OCI-LY7 (cell line): ENCODE data around the gene ABCA10. TPM values are rescaled to one million over a fixed set of nuclear protein-coding genes. Genes with fewer than 3 reads are reported as not detected.

Experiments
- BruUV-seq: library from RNA; stranded (reverse); fragments of 400-500 nt; replicated peaks from 2 replicates; lab custom pipeline; 2021; lab: Mats Ljungman, UMichigan
- CTCF ChIA-PET: fragments of 300-600 bp; sonication (Branson Sonifier 250); formaldehyde crosslinking; loops from one replicate; lab custom pipeline; 2022; ENCODE audit warnings: antibody characterized with exemption; ENCODE audit not compliant: unreplicated experiment; lab: Charles Lee
- POLR2A ChIA-PET: fragments of 300-600 bp; sonication (Branson Sonifier 250); formaldehyde crosslinking; loops from one replicate; lab custom pipeline; 2022; ENCODE audit warnings: antibody characterized with exemption; lab: Charles Lee
- DNase-seq: peaks from one replicate; pipeline ENCODE4 v3.0.0-alpha.2; 2015; ENCODE audit warnings: low spot score
- H2AFZ ChIP-seq: fragments of 200-600 bp; sonication (generic), shearing (Covaris generic); 2 replicates; pipeline ENCODE4 v1.6.1; 2014; ENCODE audit warnings: mild to moderate bottlenecking, antibody characterized with exemption, low read length, moderate library complexity
- H3K27ac ChIP-seq: fragments of 200-600 bp; sonication (generic); 2 replicates; pipeline ENCODE4 v1.5.1; 2014; ENCODE audit warnings: mixed run types, low read depth, mild to moderate bottlenecking, moderate library complexity, low read length, inconsistent platforms; ENCODE audit not compliant: poor library complexity, severe bottlenecking
- H3K36me3 ChIP-seq: fragments of 200-600 bp; sonication (generic); 2 replicates; pipeline ENCODE4 v1.6.1; 2014; ENCODE audit warnings: mild to moderate bottlenecking, antibody characterized with exemption, low read length, moderate library complexity, mixed read lengths; ENCODE audit not compliant: insufficient read depth
- H3K4me1 ChIP-seq: fragments of 200-600 bp; sonication (generic); 2 replicates; pipeline ENCODE4 v1.5.1; 2014; ENCODE audit warnings: mild to moderate bottlenecking, low read length; ENCODE audit not compliant: insufficient read depth, poor library complexity, severe bottlenecking
- H3K4me2 ChIP-seq: fragments of 200-600 bp; sonication (generic); 2 replicates; pipeline ENCODE4 v1.6.1; 2014; ENCODE audit warnings: mild to moderate bottlenecking, low read length
- H3K4me3 ChIP-seq: fragments of 200-600 bp; sonication (generic); 2 replicates; pipeline ENCODE4 v1.5.1; 2014; ENCODE audit warnings: mild to moderate bottlenecking, low read depth, low read length; ENCODE audit not compliant: poor library complexity, severe bottlenecking
- H3K79me2 ChIP-seq: fragments of 200-600 bp; sonication (generic); 2 replicates; pipeline ENCODE4 v1.6.1; 2016; ENCODE audit warnings: low read depth, mild to moderate bottlenecking, low read length, moderate library complexity, mixed read lengths; ENCODE audit not compliant: insufficient read depth
- H3K9me2 ChIP-seq: fragments of 200-600 bp; sonication (generic); 2 replicates; pipeline ENCODE4 v1.6.1; 2016; ENCODE audit warnings: mild to moderate bottlenecking, low read length, mixed read lengths; ENCODE audit not compliant: insufficient read depth
- H3K9me3 ChIP-seq: fragments of 200-600 bp; sonication (generic); 2 replicates; pipeline ENCODE4 v1.6.1; 2014; ENCODE audit warnings: mild to moderate bottlenecking, mixed run types, low read length, mixed read lengths
- H4K20me1 ChIP-seq: fragments of 200-600 bp; sonication (generic); 2 replicates; pipeline ENCODE4 v1.6.1; 2014; ENCODE audit warnings: mild to moderate bottlenecking, antibody characterized with exemption, low read length, moderate library complexity, mixed read lengths; ENCODE audit not compliant: insufficient read depth
- EZH2phosphoT487 ChIP-seq: fragments of 200-600 bp; sonication (generic); IDR thresholded peaks from 2 replicates; pipeline ENCODE4 v1.6.1; 2018; ENCODE audit warnings: low read depth, borderline replicate concordance, mild to moderate bottlenecking, mixed run types, antibody characterized with exemption, low read length, moderate library complexity, mixed read lengths
- intact Hi-C: fragments of 100-400 bp; cut with micrococcal nuclease; formaldehyde crosslinking; loops from one replicate; pipeline ENCODE4 v1.10.0; 2022; ENCODE audit not compliant: unreplicated experiment
- total RNA-seq, 2 experiments: library from RNA; depleted of rRNA in 1 of 2; stranded (reverse); fragments of >200 nt in 1 of 2; shearing (Covaris generic) in 1 of 2; gene quantifications; 2 replicates each; pipeline ENCODE4 v1.2.3, GENCODE V29; 2014 to 2022
- TF ChIP-seq, protein P1 (sequence below): fragments of 200-600 bp; sonication (generic); conservative IDR thresholded peaks from 2 replicates; pipeline ENCODE4 v1.5.1; 2014; ENCODE audit warnings: mild to moderate bottlenecking, antibody characterized with exemption, low read length, moderate library complexity, mixed read lengths

ABCA10 gene
- total RNA-seq, 2 experiments from 2014 or later: 0.13 TPM; not detected in 1

DNA sequence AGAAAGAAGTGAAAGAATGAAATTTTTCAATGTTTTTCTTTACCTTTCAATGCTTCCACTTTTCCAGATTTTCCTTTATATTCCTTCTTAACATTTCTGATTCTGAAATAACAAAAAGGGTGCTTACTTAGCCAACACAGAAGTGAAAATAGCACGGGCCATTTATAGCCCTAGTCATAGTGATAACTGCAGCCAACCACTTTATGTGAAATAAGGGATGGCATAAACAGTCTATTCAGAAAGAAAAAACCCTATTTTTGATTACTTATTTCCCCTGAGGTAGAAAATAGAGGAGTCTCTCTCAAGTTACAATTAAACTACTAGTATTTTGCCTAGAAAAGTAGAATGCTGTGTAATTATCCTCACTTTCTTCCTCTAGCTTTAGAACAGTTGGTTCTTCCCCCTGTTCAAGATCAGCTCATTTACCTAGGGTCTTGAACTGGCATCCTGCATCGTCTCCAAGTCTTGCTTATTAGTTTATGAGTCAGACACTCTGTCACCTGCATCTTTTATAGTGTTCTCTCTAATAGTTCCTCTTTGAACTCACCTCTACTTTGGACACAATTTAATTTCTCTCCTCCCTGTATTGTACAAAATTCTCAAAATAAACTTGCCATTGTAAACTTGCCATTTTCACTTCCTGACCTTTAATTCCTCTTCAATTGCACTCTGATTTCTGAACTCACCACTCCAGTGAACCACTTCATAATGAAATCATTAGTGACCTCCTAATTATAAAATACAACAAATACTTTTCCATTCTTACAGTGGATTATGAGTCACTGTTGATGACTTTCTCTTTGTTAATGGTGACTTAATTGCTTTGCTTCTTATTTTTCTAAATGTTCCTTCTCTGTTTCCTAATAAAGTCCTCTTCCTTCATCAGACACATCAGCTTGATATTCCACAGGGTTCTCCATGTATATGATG is 110.5 kb downstream of the ABCA10 start:
- Histone ChIP-seq H2AFZ (peak overlapping the region; percentile 74), H3K9me3 (peaks cover 5% of the 10 kb centered on the region; the same call in 1 of the 2 replicates), H3K36me3 (peaks cover 8% of the 10 kb centered on the region), H3K4me1 (peaks cover 61% of the 10 kb centered on the region), H3K9me2 (no peaks in the 10 kb centered on the region), H4K20me1 (no peaks in the 10 kb centered on the region), H3K27ac (peak overlapping the region; percentile 92), H3K4me3 (peak overlapping the region; percentile 62), H3K4me2 (peak overlapping the region; percentile 74), H3K79me2 (peaks cover 26% of the 10 kb centered on the region)
- ChIA-PET CTCF (no interaction called here), POLR2A (interaction anchor here (0.6 to 1.0 kb wide), 3 partner anchors 11 to 390 kb away, joined by 3 to 7 read pairs (median 3); no protein-coding TSS in a partner anchor)
- peak; percentile 85 for DNase-seq
- intact Hi-C loops: loop anchor here (2.0 to 5.0 kb wide), 3 partner anchors 56 to 464 kb away; partner anchors contain the start of gene ABCA9
- TF ChIP-seq, protein P1, sequence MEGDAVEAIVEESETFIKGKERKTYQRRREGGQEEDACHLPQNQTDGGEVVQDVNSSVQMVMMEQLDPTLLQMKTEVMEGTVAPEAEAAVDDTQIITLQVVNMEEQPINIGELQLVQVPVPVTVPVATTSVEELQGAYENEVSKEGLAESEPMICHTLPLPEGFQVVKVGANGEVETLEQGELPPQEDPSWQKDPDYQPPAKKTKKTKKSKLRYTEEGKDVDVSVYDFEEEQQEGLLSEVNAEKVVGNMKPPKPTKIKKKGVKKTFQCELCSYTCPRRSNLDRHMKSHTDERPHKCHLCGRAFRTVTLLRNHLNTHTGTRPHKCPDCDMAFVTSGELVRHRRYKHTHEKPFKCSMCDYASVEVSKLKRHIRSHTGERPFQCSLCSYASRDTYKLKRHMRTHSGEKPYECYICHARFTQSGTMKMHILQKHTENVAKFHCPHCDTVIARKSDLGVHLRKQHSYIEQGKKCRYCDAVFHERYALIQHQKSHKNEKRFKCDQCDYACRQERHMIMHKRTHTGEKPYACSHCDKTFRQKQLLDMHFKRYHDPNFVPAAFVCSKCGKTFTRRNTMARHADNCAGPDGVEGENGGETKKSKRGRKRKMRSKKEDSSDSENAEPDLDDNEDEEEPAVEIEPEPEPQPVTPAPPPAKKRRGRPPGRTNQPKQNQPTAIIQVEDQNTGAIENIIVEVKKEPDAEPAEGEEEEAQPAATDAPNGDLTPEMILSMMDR: no peak
- no peak for TF ChIP-seq EZH2phosphoT487
- TSS peak; percentile 96 for BruUV-seq

DNA sequence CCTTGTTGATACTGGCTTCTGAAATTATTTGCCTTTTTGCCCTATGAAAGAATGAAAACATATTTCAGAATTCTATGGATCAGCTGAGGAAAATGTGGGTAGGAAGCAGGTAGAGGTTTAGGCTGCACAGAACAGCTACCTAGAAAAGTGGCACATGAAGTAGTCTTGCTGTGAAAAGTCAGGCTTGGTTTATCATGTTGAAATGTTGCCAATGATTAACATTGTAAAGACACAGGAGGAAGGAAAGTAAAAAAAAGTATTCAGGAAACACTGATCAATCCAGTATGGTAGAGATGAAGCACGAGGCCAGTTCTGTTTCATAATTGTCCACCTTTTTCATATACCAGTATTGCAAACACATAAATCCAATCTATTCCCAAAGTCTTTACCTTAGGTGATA is 116.8 kb downstream of the ABCA10 start:
- no TSS peak for BruUV-seq
- H3K4me1 ChIP-seq: peaks cover 40% of the 10 kb centered on the region
- no peaks in the 10 kb centered on the region for H4K20me1 ChIP-seq
- H3K27ac ChIP-seq: no peak overlapping the region
- TF ChIP-seq EZH2phosphoT487: no peak
- TF ChIP-seq, protein P1: no peak
- peak overlapping the region; percentile 6; the same call in 1 of the 2 replicates for H2AFZ ChIP-seq
- H3K9me3 ChIP-seq: peaks cover 5% of the 10 kb centered on the region; the same call in 1 of the 2 replicates
- H3K79me2 ChIP-seq: peaks cover 18% of the 10 kb centered on the region
- peaks cover 23% of the 10 kb centered on the region for H3K36me3 ChIP-seq
- H3K4me2 ChIP-seq: no peak overlapping the region
- DNase-seq: no peak
- H3K4me3 ChIP-seq: no peak overlapping the region
- H3K9me2 ChIP-seq: no peaks in the 10 kb centered on the region
- CTCF ChIA-PET: no interaction called here
- POLR2A ChIA-PET: interaction anchor here (1.2 to 3.2 kb wide), 2 partner anchors 10 kb away, joined by 8 to 21 read pairs; no protein-coding TSS in a partner anchor
- intact Hi-C loops: no loop called here
